GM19099 (cell line): Measurements from ENCODE around the gene FOXP3.

ENCODE experiments used
- POLR2A ChIP-seq: IDR thresholded peaks from 3 replicates; pipeline ENCODE4 v1.6.1; 2011; ENCODE audit warnings: low read depth; ENCODE audit not compliant: insufficient read length; ENCODE audit errors: extremely low read depth

The FOXP3 gene

DNA sequence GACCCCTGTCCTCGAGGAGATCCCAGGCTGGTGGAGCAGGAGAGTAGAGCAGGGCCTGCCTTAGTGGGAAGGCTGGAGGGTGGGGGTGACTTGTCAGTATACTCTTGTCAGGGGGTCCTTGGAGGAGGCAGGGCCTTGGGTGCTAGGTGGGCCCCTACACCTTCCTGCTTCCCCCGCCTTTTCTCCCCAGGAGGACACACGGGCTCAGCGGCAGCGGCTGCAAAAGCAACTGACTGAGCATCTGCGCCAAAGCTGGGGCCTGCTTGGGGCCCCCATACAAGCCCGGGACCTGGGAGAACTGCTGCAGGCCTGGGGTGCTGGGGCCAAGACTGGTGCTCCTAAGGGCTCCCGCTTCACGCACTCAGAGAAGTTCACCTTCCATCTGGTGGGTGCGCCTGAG is 18.0 kb downstream of the FOXP3 start:
- no peak for TF ChIP-seq POLR2A

DNA sequence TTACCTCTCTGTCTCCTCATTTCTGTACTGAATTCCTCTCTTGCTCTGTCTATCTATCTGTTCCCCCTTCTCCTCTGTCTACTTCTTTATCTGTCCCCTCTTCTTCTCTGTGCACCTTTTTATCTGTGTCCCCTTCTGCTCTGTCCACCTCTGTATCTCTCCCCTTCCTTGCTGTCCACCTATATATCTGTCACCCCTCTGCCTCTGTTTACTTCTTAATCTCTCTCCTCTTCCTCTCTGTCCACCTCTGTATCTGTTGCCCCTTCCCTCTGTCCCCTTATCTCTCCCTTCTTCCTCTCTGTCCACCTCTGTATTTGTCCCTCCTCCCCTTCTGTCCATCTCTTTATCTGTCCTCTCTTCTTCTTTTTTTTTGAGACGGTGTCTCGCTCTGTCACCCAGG is 20.3 kb downstream of the FOXP3 start:
- no peak for TF ChIP-seq POLR2A

DNA sequence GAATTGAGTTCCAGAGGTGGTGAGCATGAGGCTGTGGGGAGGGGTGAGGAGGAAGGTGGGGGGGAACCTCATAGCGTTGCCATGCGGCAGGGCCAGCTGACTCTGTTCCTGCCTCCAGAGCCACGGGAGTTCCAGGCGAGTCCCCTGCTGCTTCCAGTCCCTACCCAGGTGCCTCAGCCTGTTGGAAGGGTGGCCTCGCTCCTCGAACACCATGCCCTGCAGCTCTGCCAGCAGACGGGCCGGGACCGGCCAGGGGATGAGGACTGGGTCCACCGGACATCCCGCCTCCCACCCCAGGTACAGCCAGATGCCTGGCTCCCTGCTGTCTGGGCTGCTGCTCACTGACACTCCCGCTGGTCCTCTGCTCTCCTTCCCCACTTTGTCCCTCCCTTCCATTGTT is 21.3 kb downstream of the FOXP3 start:
- TF ChIP-seq POLR2A, result no peak

DNA sequence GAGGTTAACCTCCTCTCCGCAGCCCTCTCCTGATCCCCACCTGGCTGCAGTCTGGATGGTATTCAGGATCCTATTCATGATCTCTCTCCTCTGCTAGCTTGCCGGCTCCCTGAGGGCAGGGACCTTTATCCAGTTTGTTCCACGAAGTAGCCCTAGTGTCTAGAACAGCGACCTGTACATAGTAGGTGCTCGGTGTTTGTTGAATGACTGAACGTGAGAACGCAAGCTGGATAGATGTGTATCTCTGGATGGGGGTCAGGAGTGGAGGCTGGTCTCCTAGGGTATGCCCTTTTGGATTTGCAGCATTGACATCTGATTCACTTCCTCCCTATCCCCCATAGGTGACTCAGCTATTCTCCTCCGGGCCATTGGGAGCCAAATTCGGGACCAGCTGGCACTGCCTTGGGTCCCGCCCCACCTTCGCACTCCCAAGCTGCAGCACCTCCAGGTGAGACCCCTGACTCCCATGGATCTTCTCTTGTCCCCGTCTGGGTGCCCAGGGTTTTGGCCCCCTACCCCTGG is 21.9 kb downstream of the FOXP3 start:
- no peak for TF ChIP-seq POLR2A

DNA sequence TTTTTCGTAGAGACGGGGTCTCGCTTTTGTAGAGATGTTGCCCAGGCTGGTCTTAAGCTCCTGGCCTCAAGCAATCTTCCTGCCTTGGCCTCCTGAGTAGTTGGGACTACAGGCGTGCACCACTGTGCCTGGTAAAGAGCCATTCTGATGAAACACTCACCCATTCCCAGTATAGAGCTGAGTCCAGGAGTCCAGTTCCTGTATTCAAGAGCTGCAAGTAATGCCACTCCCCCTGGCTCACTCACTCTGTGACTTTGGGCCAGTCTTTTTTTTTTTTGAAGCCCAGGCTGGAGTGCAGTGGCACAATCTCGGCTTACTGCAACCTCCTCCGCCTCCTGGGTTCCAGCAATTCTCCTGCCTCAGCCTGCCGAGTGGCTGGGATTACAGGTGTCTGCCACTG is 25.8 kb downstream of the FOXP3 start:
- no peak for TF ChIP-seq POLR2A

DNA sequence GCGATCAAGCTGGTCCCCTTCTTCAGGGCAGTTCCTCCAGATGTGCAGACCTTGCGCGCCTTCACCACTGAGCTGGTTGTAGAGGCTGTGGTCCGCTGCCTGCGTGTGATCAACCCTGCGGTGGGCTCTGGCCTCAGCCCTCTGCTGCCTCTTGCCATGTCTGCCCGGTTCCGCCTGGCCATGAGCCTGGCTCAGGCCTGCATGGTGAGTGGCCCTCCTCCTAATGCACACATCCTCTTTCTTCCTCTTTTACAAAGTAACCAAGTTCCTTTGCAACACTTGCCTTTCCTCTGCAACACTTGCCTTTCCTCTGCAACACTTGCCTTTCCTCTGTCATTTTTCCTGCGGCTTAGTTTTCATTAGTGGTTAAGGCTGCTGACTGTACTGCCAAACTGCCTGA is 27.4 kb downstream of the FOXP3 start:
- no peak for TF ChIP-seq POLR2A

DNA sequence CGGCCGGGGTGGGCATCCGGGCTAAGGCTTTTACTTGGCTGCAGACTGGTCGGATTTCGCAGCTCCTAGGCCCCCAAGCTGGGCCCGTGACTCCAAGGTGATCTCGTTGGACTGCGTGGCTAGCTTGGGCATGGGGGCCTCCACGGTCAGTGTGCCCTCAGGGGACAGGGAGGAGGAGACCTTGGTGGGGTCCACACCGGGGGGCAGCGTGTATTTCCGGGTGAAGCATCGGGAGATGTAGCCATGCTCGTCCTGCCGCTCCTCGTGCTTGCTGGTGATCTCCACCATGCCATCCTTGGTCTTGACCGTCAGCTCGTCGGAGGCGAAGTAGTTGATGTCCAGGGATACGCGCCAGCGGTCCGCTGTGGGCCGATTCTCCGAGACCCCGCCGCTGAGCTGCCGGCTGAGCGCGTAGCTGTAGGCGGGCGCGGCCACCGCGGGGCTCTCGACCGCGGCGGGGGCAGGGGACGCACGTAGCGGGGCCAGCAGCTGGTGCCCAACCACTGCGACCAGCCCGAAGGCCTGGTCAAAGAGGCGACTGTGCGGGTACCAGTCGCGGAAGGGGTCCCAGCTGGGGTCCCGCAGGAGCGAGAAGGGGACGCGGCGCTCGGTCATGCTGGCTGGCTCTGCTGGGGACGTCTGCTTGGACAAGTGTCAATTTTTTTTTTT is 30.5 kb downstream of the FOXP3 start:
- TF ChIP-seq POLR2A, result no peak

DNA sequence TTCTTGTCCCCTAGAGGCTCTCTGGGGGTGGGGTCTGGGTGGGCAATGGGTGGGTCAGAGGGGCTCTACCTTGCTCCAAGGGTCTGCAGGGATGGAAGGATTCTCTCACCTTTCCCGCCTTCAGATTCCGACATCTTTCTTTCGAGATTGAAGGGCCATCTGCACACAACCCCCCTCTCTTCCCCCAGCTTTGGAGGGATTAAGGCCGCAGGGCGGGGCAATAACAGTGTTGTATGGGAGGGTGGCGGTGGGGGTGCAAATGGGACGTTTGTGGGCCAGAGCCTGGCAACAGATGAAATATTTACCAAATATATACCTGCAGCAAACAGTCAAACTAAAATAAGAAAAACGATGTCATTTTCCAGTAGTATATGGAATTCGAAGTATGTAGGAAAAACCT is 31.3 kb downstream of the FOXP3 start, which contains the start of gene CACNA1F:
Gene CACNA1F, minus strand, starts transcription at position 165 of the 400 bp plus-strand sequence. Its CDS starts 31 bp downstream, at position 134.
- no peak for TF ChIP-seq POLR2A

DNA sequence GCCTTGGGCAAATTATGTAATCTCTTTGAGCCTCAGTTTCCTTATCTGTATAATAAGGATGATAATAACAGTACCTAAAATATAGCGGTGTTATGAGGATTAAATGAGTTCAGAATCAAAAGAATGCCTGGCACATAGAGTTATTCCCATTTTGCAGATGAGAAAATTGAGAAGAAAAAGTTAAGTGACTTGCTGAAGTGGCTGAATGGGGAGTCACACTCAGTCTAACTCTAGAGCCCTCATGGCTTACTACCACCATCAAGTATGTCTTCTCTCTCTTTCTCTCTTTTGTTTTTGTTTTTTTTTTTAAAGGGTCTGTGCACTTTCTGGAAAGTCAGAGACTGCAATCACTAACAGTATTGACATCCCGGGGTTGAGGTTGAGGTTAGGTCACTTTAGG is 32.0 kb downstream of the FOXP3 start:
- TF ChIP-seq POLR2A, result no peak

DNA sequence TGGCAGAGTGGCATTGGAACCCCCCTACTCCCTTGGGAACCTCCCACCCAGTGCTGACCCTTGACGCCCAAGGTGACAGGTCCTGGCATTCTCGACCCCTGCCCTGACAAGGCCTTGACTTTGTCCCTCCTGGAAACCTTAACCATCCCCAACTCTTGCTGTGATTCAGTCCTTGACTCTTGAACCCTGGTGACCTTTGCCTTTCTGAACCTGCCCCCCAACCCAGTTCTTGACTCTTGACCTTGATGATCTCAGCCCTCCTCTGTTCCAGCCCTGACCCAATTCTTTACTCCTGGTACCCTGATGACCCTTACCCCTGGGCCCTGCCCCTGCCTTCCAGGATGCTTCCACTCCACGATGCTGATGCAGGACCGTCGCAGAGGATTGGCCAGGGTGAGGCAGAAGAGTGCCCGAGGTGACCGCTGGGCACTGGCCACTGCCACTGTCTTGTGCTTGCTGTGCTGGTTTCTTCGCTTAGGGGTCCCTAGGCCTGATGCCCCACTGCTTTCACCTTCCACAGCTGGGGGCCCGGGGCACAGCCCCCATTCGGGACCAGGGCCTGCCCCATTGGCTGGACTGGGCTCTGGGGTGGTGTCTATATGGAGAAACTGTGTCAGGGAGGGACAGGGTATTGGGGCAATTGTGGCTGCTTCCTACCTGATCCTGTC is 33.0 kb downstream of the FOXP3 start:
- no peak for TF ChIP-seq POLR2A

DNA sequence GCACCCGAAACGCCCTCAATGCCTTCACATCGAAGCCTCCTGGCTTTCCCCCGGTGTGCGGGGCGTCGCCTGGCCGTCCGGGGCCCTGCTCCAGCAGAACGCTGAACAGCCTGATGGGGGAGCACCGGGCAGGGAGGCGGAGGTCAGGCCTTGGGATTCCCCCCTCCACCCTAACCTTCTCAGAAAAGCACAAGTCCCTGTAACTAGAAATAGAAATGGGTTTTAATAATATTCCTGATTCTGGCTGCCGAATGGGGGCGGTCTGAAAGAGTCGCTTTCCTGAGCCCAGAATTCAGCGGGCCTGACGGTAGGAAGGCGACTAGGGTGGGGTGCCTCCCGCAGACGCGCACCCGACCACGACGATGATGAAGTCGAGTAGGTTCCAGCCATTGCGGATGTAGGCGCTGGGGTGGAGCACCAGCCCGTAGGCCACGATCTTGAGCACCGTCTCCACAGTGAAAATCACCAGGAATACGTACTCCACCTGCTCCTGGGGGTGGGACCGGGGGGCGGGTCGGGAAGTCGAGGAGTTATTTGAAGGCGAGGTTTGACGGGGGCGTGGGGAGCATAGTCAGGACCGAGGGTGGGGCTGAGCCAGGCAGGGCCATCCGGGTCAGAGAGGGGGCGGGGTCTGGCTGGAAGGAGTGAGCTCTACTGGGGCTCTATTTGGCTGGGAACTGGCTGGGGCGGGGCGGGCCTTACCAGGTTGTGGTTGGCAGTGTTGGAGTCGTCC is 33.8 kb downstream of the FOXP3 start:
- TF ChIP-seq POLR2A, result no peak

DNA sequence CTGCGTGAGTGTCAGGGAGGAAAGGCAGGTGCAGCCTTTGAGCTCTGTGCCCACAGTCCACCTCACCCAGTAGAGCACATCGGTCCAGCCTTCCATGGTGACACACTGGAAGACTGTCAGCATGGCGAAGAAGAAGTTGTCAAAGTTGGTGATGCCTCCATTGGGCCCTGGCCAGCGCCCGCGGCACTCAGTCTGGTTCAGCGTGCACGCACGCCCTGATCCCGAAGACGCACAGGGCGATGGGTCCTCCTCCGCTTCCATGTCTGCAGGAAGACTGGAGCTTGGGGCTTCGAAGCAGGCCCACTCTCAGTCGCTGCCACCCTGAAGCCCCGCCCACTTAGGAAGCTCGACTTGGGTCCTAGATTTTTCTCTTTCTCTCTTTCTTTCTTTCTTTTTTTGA is 36.3 kb downstream of the FOXP3 start:
- TF ChIP-seq POLR2A, result no peak

DNA sequence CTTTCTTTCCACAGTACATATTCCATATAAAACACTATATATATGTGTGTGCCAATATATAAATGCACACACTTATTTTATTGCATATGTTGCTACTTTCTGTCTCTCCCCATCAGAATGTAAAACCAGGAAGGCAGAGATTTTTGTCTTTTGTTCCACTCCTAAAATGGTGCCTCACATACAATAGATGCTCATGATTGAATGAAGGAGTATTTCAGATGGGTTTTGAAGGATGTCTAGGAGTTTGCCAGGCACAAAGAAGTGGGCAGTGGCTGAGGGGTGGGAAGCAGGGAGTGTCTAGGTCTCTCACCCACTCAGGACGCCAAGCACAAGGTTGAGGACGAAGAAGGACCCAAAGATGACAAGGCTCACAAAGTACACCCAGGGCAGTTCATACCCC is 36.8 kb downstream of the FOXP3 start:
- no peak for TF ChIP-seq POLR2A

DNA sequence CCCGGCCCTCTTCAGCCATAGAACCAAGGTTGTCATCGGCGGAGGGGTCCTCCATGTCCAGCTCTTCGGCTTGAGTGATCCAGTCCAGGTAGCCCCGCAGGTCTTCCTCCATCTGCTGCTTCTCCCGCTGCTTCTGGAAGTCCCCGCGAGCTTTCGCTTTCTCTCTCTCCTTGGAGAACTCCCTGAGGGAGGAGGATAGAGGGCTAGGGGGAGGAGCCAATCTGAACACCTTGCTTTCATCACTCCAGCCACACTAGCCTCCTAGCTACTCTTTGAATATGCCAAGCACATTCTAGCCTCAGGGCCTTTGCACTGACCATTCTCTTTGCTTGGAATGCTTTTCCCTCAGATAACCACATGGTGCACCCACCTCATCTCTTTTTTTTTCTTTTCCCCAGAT is 37.6 kb downstream of the FOXP3 start:
- no peak for TF ChIP-seq POLR2A

DNA sequence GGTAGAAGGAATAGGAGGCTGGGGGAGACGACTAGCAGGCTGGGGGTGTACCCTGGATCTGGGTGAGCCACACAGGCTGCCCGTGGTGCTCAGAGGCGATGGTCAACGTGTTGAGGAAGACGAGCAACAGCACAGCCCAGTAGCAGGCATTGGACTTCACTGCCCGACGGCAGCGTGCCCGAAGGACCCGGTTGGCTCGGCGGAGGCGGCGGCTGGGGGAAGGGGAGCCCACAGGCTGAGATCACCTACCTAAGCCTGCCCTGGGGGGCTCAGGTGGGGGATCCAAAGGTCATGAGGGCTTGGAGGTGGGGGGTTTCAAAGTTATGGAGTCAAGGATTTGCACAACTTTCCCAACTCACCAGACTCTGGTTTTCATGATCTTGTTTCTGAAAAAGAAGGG is 38.7 kb downstream of the FOXP3 start:
- no peak for TF ChIP-seq POLR2A

DNA sequence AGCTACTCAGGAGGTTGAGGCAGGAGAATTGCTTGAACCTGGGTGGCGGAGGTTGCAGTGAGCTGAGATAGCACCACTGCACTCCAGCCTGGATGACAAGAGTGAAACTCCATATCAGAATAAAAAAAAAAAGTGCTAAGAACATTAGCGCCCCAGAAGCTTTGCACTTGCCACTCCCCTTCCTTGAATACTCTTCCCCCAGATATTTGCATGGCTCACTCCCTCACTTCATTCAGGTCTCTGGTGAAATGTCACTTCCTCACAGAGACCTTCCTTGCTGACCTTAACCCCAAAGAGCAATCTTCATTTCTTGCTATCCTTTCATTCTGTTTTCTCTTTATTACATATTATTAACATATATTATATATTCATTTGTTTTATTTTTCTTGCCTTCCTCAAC is 42.6 kb downstream of the FOXP3 start:
- TF ChIP-seq POLR2A, result no peak
